GM10266 (cell line): ENCODE measurements around the gene SHANK1.

Experiments used
- DNase-seq: peaks from one replicate; pipeline ENCODE4 v3.0.0; 2012; ENCODE audit errors: extremely low spot score
- CTCF ChIP-seq: IDR thresholded peaks from 2 replicates; pipeline ENCODE4 v1.5.1; 2012; ENCODE audit warnings: mild to moderate bottlenecking, low read depth; ENCODE audit not compliant: control insufficient read depth, insufficient read depth; ENCODE audit errors: missing control alignments

Gene SHANK1

GRCh38 chr19:50739132-50739913 is 19.7 kb upstream of the SHANK1 start:
- TF ChIP-seq CTCF = no peak
- no peak for DNase-seq

GRCh38 chr19:50736338-50736737 is 16.7 kb upstream of the SHANK1 start:
- TF ChIP-seq CTCF = no peak
- no peak for DNase-seq

- no peak for DNase-seq
- TF ChIP-seq CTCF = no peak
Observed at GRCh38 chr19:50735869-50736268, 16.3 kb upstream of the SHANK1 start.

GRCh38 chr19:50729894-50730293 is 10.3 kb upstream of the SHANK1 start:
- no peak for DNase-seq
- no peak for TF ChIP-seq CTCF

GRCh38 chr19:50728084-50728737 is 8.6 kb upstream of the SHANK1 start:
- no peak for TF ChIP-seq CTCF
- no peak for DNase-seq

GRCh38 chr19:50725911-50726230 is 6.3 kb upstream of the SHANK1 start:
- TF ChIP-seq CTCF = no peak
- no peak for DNase-seq

- DNase-seq = no peak
- TF ChIP-seq CTCF = no peak
Observed at GRCh38 chr19:50725218-50725910, 5.8 kb upstream of the SHANK1 start.
